Keratinocyte (primary cell): Measurements from ENCODE around the gene LGR6.

Experiments
- EZH2 ChIP-seq: IDR thresholded peaks from one replicate; pipeline ENCODE4 v1.6.1; 2012; ENCODE audit warnings: inconsistent platforms, mild to moderate bottlenecking, low read length, moderate library complexity
- TF ChIP-seq, protein P1 (sequence below), 3 experiments: IDR thresholded peaks in 1 of 3; conservative IDR thresholded peaks in 1 of 3; optimal IDR thresholded peaks in 1 of 3; 2 replicates in 2 of 3; 3 replicates in 1 of 3; pipeline versions ENCODE3 to v1.5.1; 2011; ENCODE audit warnings: low read length in 3 of 3, mild to moderate bottlenecking in 3 of 3, moderate library complexity in 2 of 3, control low read depth in 1 of 3, inconsistent platforms in 1 of 3; ENCODE audit not compliant: insufficient read depth in 2 of 3; ENCODE audit errors: extremely low read depth in 1 of 3

DNA sequence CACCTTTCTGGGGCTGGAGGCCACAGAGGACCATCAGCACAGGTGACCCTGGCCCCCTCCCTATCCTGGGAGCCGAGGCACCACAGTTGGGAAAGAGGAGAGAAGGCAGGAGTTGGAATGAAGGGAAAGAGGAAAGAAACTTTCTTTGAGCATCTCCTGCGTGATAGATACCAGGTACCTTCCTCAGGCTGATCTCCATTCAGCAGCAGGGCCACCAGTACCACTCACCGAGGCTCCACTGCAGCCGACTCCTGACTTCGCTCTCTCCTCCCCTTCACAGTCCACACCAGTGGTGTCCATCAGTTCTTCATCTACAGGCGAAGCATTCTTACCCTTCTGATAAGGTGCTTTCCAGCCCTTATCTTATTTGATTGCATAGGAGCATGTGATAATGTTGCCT lies 55.3 kb downstream of the LGR6 start:
- TF ChIP-seq, protein P1, sequence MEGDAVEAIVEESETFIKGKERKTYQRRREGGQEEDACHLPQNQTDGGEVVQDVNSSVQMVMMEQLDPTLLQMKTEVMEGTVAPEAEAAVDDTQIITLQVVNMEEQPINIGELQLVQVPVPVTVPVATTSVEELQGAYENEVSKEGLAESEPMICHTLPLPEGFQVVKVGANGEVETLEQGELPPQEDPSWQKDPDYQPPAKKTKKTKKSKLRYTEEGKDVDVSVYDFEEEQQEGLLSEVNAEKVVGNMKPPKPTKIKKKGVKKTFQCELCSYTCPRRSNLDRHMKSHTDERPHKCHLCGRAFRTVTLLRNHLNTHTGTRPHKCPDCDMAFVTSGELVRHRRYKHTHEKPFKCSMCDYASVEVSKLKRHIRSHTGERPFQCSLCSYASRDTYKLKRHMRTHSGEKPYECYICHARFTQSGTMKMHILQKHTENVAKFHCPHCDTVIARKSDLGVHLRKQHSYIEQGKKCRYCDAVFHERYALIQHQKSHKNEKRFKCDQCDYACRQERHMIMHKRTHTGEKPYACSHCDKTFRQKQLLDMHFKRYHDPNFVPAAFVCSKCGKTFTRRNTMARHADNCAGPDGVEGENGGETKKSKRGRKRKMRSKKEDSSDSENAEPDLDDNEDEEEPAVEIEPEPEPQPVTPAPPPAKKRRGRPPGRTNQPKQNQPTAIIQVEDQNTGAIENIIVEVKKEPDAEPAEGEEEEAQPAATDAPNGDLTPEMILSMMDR (optimal IDR thresholded peaks at IDR 0.05 in 1 of 3, IDR thresholded peaks at IDR 0.05 in 1 of 3, conservative IDR thresholded peaks at IDR 0.05 in 1 of 3; ENCODE audit: extremely low read depth in 1 of 3, insufficient read depth in 2 of 3, low read length in 3 of 3): no peak
- no peak for TF ChIP-seq EZH2
